ENCODE measurements around the gene ME1. TPM values are rescaled to one million over a fixed set of nuclear protein-coding genes. Genes with fewer than 3 reads are reported as not detected.

ME1 gene
- total and polyA plus RNA-seq, 2 of the 13 experiments (the other 11 are each of a cell fraction or from before 2014, with no cell fraction given), result not detected

GRCh38 chr6:83192871-83193746, 237.7 kb downstream of the ME1 start, which contains the start of the genes PGM3 and RWDD2A (continued):
- TF ChIP-seq TFDP1 (CRISPR knock-in tag; IDR thresholded peaks at IDR 0.05; ENCODE audit: borderline replicate concordance) (peak; percentile 27; the same call in 1 of the 2 replicates), HINFP (CRISPR knock-in tag; IDR thresholded peaks at IDR 0.05; ENCODE audit: low read depth) (peak; percentile 14; the same call in 1 of the 2 replicates), ZNF34 (CRISPR knock-in tag; IDR thresholded peaks at IDR 0.05; ENCODE audit: borderline replicate concordance) (no peak), CEBPG (CRISPR knock-in tag; IDR thresholded peaks at IDR 0.05) (no peak), BRD4 (CRISPR knock-in tag; IDR thresholded peaks at IDR 0.05) (peak; percentile 88), ZNF546 (CRISPR knock-in tag; conservative IDR thresholded peaks at IDR 0.05) (peak; percentile 74; the same call in 1 of the 2 replicates), ZNF256 (CRISPR knock-in tag; conservative IDR thresholded peaks at IDR 0.05) (no peak), BCLAF1 (IDR thresholded peaks at IDR 0.05) (no peak), FOSL1 (CRISPR knock-in tag; IDR thresholded peaks at IDR 0.05; ENCODE audit: borderline replicate concordance) (no peak), NBN (conservative IDR thresholded peaks at IDR 0.05) (no peak), KLF15 (CRISPR knock-in tag; IDR thresholded peaks at IDR 0.05; ENCODE audit: borderline replicate concordance) (no peak), MAFG (CRISPR knock-in tag; IDR thresholded peaks at IDR 0.05) (no peak), SRF (IDR thresholded peaks at IDR 0.05; ENCODE audit: low read depth, low read length) (no peak), PLRG1 (conservative IDR thresholded peaks at IDR 0.05) (no peak), ZNF451 (CRISPR knock-in tag; IDR thresholded peaks at IDR 0.05) (no peak), CBX5 (CRISPR knock-in tag; IDR thresholded peaks at IDR 0.05; ENCODE audit: borderline replicate concordance) (peak; percentile 42; the same call in 1 of the 2 replicates), SOX6 (IDR thresholded peaks at IDR 0.05) (no peak), SOX6 (CRISPR knock-in tag; IDR thresholded peaks at IDR 0.05) (peak; percentile 33), SP5 (CRISPR knock-in tag; IDR thresholded peaks at IDR 0.05; ENCODE audit: borderline replicate concordance, low read depth) (no peak; the same call in 1 of the 2 replicates)
- TF ChIP-seq, protein P1, sequence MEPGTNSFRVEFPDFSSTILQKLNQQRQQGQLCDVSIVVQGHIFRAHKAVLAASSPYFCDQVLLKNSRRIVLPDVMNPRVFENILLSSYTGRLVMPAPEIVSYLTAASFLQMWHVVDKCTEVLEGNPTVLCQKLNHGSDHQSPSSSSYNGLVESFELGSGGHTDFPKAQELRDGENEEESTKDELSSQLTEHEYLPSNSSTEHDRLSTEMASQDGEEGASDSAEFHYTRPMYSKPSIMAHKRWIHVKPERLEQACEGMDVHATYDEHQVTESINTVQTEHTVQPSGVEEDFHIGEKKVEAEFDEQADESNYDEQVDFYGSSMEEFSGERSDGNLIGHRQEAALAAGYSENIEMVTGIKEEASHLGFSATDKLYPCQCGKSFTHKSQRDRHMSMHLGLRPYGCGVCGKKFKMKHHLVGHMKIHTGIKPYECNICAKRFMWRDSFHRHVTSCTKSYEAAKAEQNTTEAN (CRISPR knock-in tag; conservative IDR thresholded peaks at IDR 0.05), result peak; percentile 64; the same call in 1 of the 2 replicates
- TF ChIP-seq, protein P2, sequence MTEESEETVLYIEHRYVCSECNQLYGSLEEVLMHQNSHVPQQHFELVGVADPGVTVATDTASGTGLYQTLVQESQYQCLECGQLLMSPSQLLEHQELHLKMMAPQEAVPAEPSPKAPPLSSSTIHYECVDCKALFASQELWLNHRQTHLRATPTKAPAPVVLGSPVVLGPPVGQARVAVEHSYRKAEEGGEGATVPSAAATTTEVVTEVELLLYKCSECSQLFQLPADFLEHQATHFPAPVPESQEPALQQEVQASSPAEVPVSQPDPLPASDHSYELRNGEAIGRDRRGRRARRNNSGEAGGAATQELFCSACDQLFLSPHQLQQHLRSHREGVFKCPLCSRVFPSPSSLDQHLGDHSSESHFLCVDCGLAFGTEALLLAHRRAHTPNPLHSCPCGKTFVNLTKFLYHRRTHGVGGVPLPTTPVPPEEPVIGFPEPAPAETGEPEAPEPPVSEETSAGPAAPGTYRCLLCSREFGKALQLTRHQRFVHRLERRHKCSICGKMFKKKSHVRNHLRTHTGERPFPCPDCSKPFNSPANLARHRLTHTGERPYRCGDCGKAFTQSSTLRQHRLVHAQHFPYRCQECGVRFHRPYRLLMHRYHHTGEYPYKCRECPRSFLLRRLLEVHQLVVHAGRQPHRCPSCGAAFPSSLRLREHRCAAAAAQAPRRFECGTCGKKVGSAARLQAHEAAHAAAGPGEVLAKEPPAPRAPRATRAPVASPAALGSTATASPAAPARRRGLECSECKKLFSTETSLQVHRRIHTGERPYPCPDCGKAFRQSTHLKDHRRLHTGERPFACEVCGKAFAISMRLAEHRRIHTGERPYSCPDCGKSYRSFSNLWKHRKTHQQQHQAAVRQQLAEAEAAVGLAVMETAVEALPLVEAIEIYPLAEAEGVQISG (CRISPR knock-in tag; IDR thresholded peaks at IDR 0.05), result peak; percentile 74
